Left lobe of liver (tissue), 2 donors: ENCODE results near the gene CREB5. TPM values are rescaled to one million over a fixed set of nuclear protein-coding genes. Genes with fewer than 3 reads are reported as not detected.

Experiments
- ATAC-seq: fragments of 200-7000 bp; cut with Tn5 transposase; one replicate; pipeline ENCODE4 v1.9.1; 2020; ENCODE audit warnings: mild to moderate bottlenecking, moderate library complexity
- DNase-seq: peaks from one replicate; pipeline ENCODE4 v3.0.0-alpha.2; 2020; ENCODE audit warnings: low spot score
- total RNA-seq: library from RNA; stranded (reverse); gene quantifications from one replicate; pipeline ENCODE4 v1.2.1, GENCODE V29; 2021
- donor health status: DM: no; HTN: no; CAD: no; lungs with moderate emphysema.
- donor health status: DM: no; HTN: yes; CAD: no.

The CREB5 gene
- total RNA-seq, 1 donor from 2014 or later = 0.53 TPM

DNA sequence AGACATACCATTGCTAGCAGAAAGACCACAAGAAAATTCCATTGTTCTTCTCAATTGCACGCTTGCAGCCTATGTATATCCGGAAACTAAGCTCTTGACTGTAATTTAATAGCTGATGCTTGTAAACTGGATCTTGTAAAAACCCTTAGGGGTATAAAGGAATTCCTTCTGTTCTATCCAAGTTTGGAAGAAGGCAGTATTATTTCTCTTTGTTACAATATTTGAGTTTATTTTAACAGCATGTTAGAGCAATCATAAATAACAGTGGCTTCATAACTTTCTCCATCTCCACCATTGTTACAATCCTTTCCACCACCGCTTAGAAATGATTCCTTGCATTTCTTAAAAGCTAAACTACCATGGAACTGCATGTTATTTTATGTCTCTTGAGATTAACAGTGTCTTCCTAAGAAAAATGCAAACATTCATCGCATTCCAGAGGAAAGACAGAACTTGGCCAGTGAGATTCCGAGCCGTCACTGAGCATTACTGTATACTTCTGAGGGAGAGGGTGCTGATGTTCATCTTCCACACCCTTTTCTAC lies 453.4 kb downstream of the CREB5 start:
- DNase-seq (no peak), ATAC-seq (no peak)

GRCh38 chr7:28868712-28869111 lies 456.4 kb downstream of the CREB5 start:
- DNase-seq = no peak

GRCh38 chr7:28871077-28871476 lies 458.8 kb downstream of the CREB5 start:
- ATAC-seq (no peak), DNase-seq (no peak)

More at GRCh38 chr7:28868712-28869111, 456.4 kb downstream of the CREB5 start:
- no peak for ATAC-seq

- ATAC-seq = no peak
- no peak for DNase-seq
These were observed 459.3 kb downstream of the CREB5 start for GRCh38 chr7:28871631-28872030.

DNA sequence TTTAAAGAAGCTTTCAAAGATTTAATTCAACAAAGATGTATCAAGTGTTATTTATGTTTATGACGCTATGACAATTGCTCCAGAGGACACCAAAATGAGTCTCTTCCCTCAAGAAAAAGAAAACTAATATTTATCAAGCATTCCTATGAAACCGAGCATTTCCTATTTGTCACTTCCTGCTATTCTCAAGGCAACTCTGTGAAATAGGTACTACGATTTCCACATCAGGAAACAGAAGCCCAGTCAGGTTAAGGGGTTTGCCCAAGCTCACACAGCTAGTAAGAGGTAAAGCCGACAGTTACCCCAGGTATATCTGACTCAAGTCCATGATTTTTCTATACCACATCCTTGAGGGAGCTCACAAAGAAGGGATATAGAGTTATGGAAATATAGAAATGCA lies 459.9 kb downstream of the CREB5 start:
- ATAC-seq (no peak), DNase-seq (no peak)

DNA sequence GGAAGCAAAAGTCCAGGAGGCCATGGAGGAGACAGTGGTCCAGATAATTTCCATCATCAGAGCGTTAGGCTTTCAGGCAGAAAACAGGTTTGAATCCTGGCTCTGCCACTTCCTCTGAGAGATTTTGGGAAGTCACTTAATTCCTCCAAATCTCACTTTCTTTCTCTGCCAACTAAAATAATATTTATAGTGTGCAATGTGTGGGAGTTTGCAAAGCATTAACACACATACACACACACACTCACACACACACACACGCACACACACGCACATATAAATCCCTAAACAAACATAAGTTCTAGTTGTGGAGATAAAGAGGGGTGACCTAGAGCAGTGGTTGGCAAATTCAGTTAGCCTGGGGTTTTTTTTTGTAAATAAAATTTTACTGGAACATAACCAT lies 461.0 kb downstream of the CREB5 start:
- no peak for DNase-seq
- ATAC-seq = no peak

- ATAC-seq (no peak), DNase-seq (no peak)
These were observed 461.7 kb downstream of the CREB5 start for GRCh38 chr7:28874001-28874400.

Other genes starting within 250 kb of the CREB5 start
- gene JAZF1, start 231.7 kb upstream of the CREB5 start, total RNA-seq = 5.4 TPM